RPMI7951 (cell line): ENCODE measurements around the gene HS3ST4. TPM values are rescaled to one million over a fixed set of nuclear protein-coding genes. Genes with fewer than 3 reads are reported as not detected.

Experiments
- DNase-seq: peaks from one replicate; pipeline ENCODE4 v3.0.0-alpha.2; 2012; ENCODE audit warnings: low read depth
- total RNA-seq: library from RNA; depleted of rRNA; stranded (reverse); fragments of >200 nt; shearing (Covaris generic); gene quantifications from 2 replicates; pipeline ENCODE4 v1.2.3, GENCODE V29; 2014

HS3ST4 gene
- total RNA-seq, 1 experiment from 2014 or later, result not detected

- no peak for DNase-seq
Measured at GRCh38 chr16:25894093-25894492, 202.3 kb downstream of the HS3ST4 start.

GRCh38 chr16:25895380-25895779 is 203.6 kb downstream of the HS3ST4 start:
- DNase-seq, result no peak

- no peak for DNase-seq
Measured at GRCh38 chr16:25896411-25896810, 204.7 kb downstream of the HS3ST4 start.

- no peak for DNase-seq
Measured at GRCh38 chr16:25897702-25898101, 205.9 kb downstream of the HS3ST4 start.

- DNase-seq, result no peak
Measured at GRCh38 chr16:25905810-25906209, 214.1 kb downstream of the HS3ST4 start.

GRCh38 chr16:25910971-25911370 is 219.2 kb downstream of the HS3ST4 start:
- no peak for DNase-seq

GRCh38 chr16:25912321-25912720 is 220.6 kb downstream of the HS3ST4 start:
- DNase-seq, result no peak

GRCh38 chr16:25914357-25914962 is 222.7 kb downstream of the HS3ST4 start:
- DNase-seq, result no peak

- no peak for DNase-seq
Measured at GRCh38 chr16:25916037-25916436, 224.3 kb downstream of the HS3ST4 start.

- DNase-seq, result no peak
Measured at GRCh38 chr16:25922438-25922837, 230.7 kb downstream of the HS3ST4 start.

- DNase-seq, result no peak
Measured at GRCh38 chr16:25925421-25925820, 233.7 kb downstream of the HS3ST4 start.

GRCh38 chr16:25931473-25932035 is 239.8 kb downstream of the HS3ST4 start:
- no peak for DNase-seq

GRCh38 chr16:25941800-25942499 is 250.2 kb downstream of the HS3ST4 start:
- no peak for DNase-seq

GRCh38 chr16:25950586-25951281 is 259.0 kb downstream of the HS3ST4 start:
- DNase-seq, result no peak

- no peak for DNase-seq
Measured at GRCh38 chr16:25951999-25952398, 260.2 kb downstream of the HS3ST4 start.

GRCh38 chr16:25952983-25953382 is 261.2 kb downstream of the HS3ST4 start:
- no peak for DNase-seq

- DNase-seq, result no peak
Measured at GRCh38 chr16:25957707-25958106, 265.9 kb downstream of the HS3ST4 start.

- DNase-seq, result no peak
Measured at GRCh38 chr16:25959221-25959620, 267.5 kb downstream of the HS3ST4 start.

GRCh38 chr16:25966172-25967097 is 274.7 kb downstream of the HS3ST4 start:
- no peak for DNase-seq

GRCh38 chr16:25977121-25977520 is 285.4 kb downstream of the HS3ST4 start:
- DNase-seq, result no peak

GRCh38 chr16:25978218-25978617 is 286.5 kb downstream of the HS3ST4 start:
- no peak for DNase-seq

GRCh38 chr16:25988084-25988483 is 296.3 kb downstream of the HS3ST4 start:
- DNase-seq, result no peak
